Fibroblast of skin of abdomen (primary cell): ENCODE results near the gene WDR93.

Experiments used
- DNase-seq: peaks from one replicate; pipeline ENCODE4 v3.0.0-alpha.2; 2013

WDR93 gene

GRCh38 chr15:89792106-89792805 lies 101.6 kb downstream of the WDR93 start:
- DNase-seq: no peak
